Measurements from ENCODE around the gene BTBD17. TPM values are rescaled to one million over a fixed set of nuclear protein-coding genes. Genes with fewer than 3 reads are reported as not detected.

BTBD17 gene
- total and polyA plus RNA-seq, 4 experiments from 2014 or later, result not detected

- Histone ChIP-seq H3K27me3 (ENCODE audit: insufficient read depth, low read length) (peaks cover 22% of the 10 kb centered on the region), H3K27ac (ENCODE audit: low read depth, low read length) (no peak overlapping the region), H3K36me3 (ENCODE audit: insufficient read depth, low read length) (no peaks in the 10 kb centered on the region), H3K9me3 (ENCODE audit: control insufficient read depth in 1 of 2, low read length in 2 of 2) (no peaks in the 10 kb centered on the region), H3K4me1 (ENCODE audit: insufficient read depth, low read length) (peaks cover 13% of the 10 kb centered on the region), H3K4me3 (ENCODE audit: low read length in 2 of 2) (no peak overlapping the region)
- Mint-ChIP-seq H3K27ac (no peak overlapping the region), H3K4me1 (peaks cover 7 to 20% (median 13%) of the 10 kb centered on the region in 4 donors), H3K4me3 (peak overlapping the region in 4 of 8 donors; percentile 38 to 68 (median 62)), H3K9me3 (no peaks in the 10 kb centered on the region), H3K36me3 (no peaks in the 10 kb centered on the region), H3K27me3 (peaks cover 19 to 26% of the 10 kb centered on the region in 2 donors)
- intact Hi-C loops (cut with micrococcal nuclease), result no loop called here
- no peak for DNase-seq
- ChIA-PET CTCF (ENCODE audit: partially characterized antibody) (interaction anchor here (0.8 to 1.6 kb wide), 5 partner anchors 10 to 58 kb away, joined by 3 to 7 read pairs (median 3); no protein-coding TSS in a partner anchor), POLR2A (ENCODE audit: partially characterized antibody) (no interaction called here)
Observed at GRCh38 chr17:74358697-74359096, 3.0 kb downstream of the BTBD17 start.

- Histone ChIP-seq H3K4me1 (ENCODE audit: insufficient read depth, low read length) (peaks cover 13% of the 10 kb centered on the region), H3K36me3 (ENCODE audit: insufficient read depth, low read length) (no peaks in the 10 kb centered on the region), H3K27ac (ENCODE audit: low read depth, low read length) (no peak overlapping the region), H3K9me3 (ENCODE audit: control insufficient read depth in 1 of 2, low read length in 2 of 2) (no peaks in the 10 kb centered on the region), H3K27me3 (ENCODE audit: insufficient read depth, low read length) (peaks cover 29% of the 10 kb centered on the region), H3K4me3 (ENCODE audit: low read length in 2 of 2) (no peak overlapping the region)
- Mint-ChIP-seq H3K9me3 (no peaks in the 10 kb centered on the region), H3K27me3 (peaks cover 25 to 33% of the 10 kb centered on the region in 2 donors), H3K36me3 (no peaks in the 10 kb centered on the region), H3K4me3 (peak overlapping the region in 1 of 8 donors; percentile 73), H3K27ac (no peak overlapping the region), H3K4me1 (peaks cover 7 to 20% (median 13%) of the 10 kb centered on the region in 4 donors)
- POLR2A ChIA-PET (ENCODE audit: partially characterized antibody), result interaction anchor here (0.9 to 1.5 kb wide), 2 partner anchors 144 to 148 kb away, joined by 3 to 4 read pairs; partner anchors contain the start of gene TTYH2
- intact Hi-C loops (cut with micrococcal nuclease), result no loop called here
- CTCF ChIA-PET (ENCODE audit: partially characterized antibody), result interaction anchor here (0.6 to 2.4 kb wide), 9 partner anchors 9 to 155 kb away, joined by 3 to 11 read pairs (median 3); partner anchors contain the start of genes GPR142 and RPL38
- DNase-seq, result no peak
Observed at GRCh38 chr17:74357466-74357809, 4.2 kb downstream of the BTBD17 start.

GRCh38 chr17:74356646-74357465 lies 4.8 kb downstream of the BTBD17 start:
- Histone ChIP-seq H3K4me3 (ENCODE audit: low read length in 2 of 2) (no peak overlapping the region), H3K27me3 (ENCODE audit: insufficient read depth, low read length) (peaks cover 30% of the 10 kb centered on the region), H3K27ac (ENCODE audit: low read depth, low read length) (no peak overlapping the region), H3K36me3 (ENCODE audit: insufficient read depth, low read length) (no peaks in the 10 kb centered on the region), H3K4me1 (ENCODE audit: insufficient read depth, low read length) (peaks cover 13% of the 10 kb centered on the region), H3K9me3 (ENCODE audit: control insufficient read depth in 1 of 2, low read length in 2 of 2) (no peaks in the 10 kb centered on the region)
- Mint-ChIP-seq H3K9me3 (no peaks in the 10 kb centered on the region), H3K27ac (no peak overlapping the region), H3K4me3 (peak overlapping the region in 3 of 8 donors; percentile 43 to 52 (median 51)), H3K4me1 (peaks cover 7 to 20% (median 13%) of the 10 kb centered on the region in 4 donors), H3K36me3 (no peaks in the 10 kb centered on the region), H3K27me3 (peaks cover 25 to 33% of the 10 kb centered on the region in 2 donors)
- POLR2A ChIA-PET (ENCODE audit: partially characterized antibody), result interaction anchor here (0.9 to 1.5 kb wide), 2 partner anchors 144 to 147 kb away, joined by 3 to 4 read pairs; partner anchors contain the start of gene TTYH2
- intact Hi-C loops (cut with micrococcal nuclease), result no loop called here
- DNase-seq, result peak in 3 of 5 donors; percentile 14 to 25 (median 14)
- CTCF ChIA-PET (ENCODE audit: partially characterized antibody), result interaction anchor here (0.6 to 2.4 kb wide), 9 partner anchors 9 to 154 kb away, joined by 3 to 11 read pairs (median 3); partner anchors contain the start of genes GPR142 and RPL38

GRCh38 chr17:74355065-74355464 lies 6.6 kb downstream of the BTBD17 start:
- Mint-ChIP-seq H3K27ac (no peak overlapping the region), H3K36me3 (no peaks in the 10 kb centered on the region), H3K4me3 (no peak overlapping the region), H3K4me1 (peaks cover 5 to 20% (median 10%) of the 10 kb centered on the region in 4 donors), H3K9me3 (peaks cover 0 to under 1% (median 0%) of the 10 kb centered on the region in 8 donors), H3K27me3 (peaks cover 29 to 31% of the 10 kb centered on the region in 2 donors)
- no peak for DNase-seq
- ChIA-PET CTCF (ENCODE audit: partially characterized antibody) (interaction anchor here (2.4 kb wide), 1 partner anchor 13 kb away, joined by 11 read pairs; the partner anchor contains the start of gene GPR142), POLR2A (ENCODE audit: partially characterized antibody) (no interaction called here)
- H3K27me3 ChIP-seq (ENCODE audit: insufficient read depth, low read length), result peaks cover 30% of the 10 kb centered on the region
- H3K4me1 ChIP-seq (ENCODE audit: insufficient read depth, low read length), result peaks cover 13% of the 10 kb centered on the region
- no peak overlapping the region for H3K4me3 ChIP-seq (ENCODE audit: low read length in 2 of 2)
- H3K27ac ChIP-seq (ENCODE audit: low read depth, low read length), result no peak overlapping the region
- no peaks in the 10 kb centered on the region for H3K9me3 ChIP-seq (ENCODE audit: control insufficient read depth in 1 of 2, low read length in 2 of 2)
- no peaks in the 10 kb centered on the region for H3K36me3 ChIP-seq (ENCODE audit: insufficient read depth, low read length)
- intact Hi-C loops (cut with micrococcal nuclease), result no loop called here

DNA sequence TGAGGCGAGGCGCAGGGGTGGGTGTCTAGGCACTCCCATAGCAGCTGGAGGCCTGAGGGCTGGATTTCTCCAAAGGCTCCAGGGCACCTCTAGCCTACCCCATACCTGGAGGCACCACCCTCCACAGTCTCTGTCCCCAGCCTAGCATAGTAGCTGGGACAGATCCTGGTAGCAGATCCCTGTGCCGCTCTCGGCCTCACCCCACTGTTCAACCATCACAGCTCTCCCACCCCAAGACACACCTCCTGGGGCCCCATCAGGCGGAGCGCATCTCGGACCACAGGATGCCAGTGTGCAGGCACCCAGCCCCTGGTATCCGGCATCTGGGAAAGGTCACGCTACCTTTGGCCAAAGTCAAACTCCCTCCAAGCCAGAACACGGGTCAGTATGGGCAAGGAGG lies 7.1 kb downstream of the BTBD17 start:
- no peaks in the 10 kb centered on the region for H3K36me3 Mint-ChIP-seq
- no peak for DNase-seq
- peaks cover 0 to 4% (median 0%) of the 10 kb centered on the region in 8 donors for H3K9me3 Mint-ChIP-seq
- ChIA-PET POLR2A (ENCODE audit: partially characterized antibody) (no interaction called here), CTCF (ENCODE audit: partially characterized antibody) (no interaction called here)
- no peaks in the 10 kb centered on the region for H3K9me3 ChIP-seq (ENCODE audit: control insufficient read depth in 1 of 2, low read length in 2 of 2)
- H3K27me3 ChIP-seq (ENCODE audit: insufficient read depth, low read length), result peaks cover 25% of the 10 kb centered on the region
- H3K27ac ChIP-seq (ENCODE audit: low read depth, low read length), result no peak overlapping the region
- H3K4me3 ChIP-seq (ENCODE audit: low read length in 2 of 2), result no peak overlapping the region
- H3K27ac Mint-ChIP-seq, result no peak overlapping the region
- H3K36me3 ChIP-seq (ENCODE audit: insufficient read depth, low read length), result no peaks in the 10 kb centered on the region
- peaks cover 13% of the 10 kb centered on the region for H3K4me1 ChIP-seq (ENCODE audit: insufficient read depth, low read length)
- intact Hi-C loops (cut with micrococcal nuclease), result loop anchor here (1.0 kb wide), 2 partner anchors 53 to 144 kb away; no protein-coding TSS in a partner anchor
- H3K4me3 Mint-ChIP-seq, result peak overlapping the region in 1 of 8 donors; percentile 54
- peaks cover 5 to 20% (median 10%) of the 10 kb centered on the region in 4 donors for H3K4me1 Mint-ChIP-seq
- H3K27me3 Mint-ChIP-seq, result peaks cover 29 to 31% of the 10 kb centered on the region in 2 donors

- ChIA-PET POLR2A (ENCODE audit: partially characterized antibody) (no interaction called here), CTCF (ENCODE audit: partially characterized antibody) (interaction anchor here (2.7 to 4.6 kb wide), 2 partner anchors 13 to 53 kb away, joined by 11 to 23 read pairs; partner anchors contain the start of gene GPR142)
- peak; percentile 49 to 55 (median 54) for DNase-seq
- intact Hi-C loops (cut with micrococcal nuclease), result loop anchor here (1.0 kb wide), 2 partner anchors 53 to 144 kb away; no protein-coding TSS in a partner anchor
- Mint-ChIP-seq H3K27ac (no peak overlapping the region), H3K36me3 (no peaks in the 10 kb centered on the region), H3K4me3 (peak overlapping the region in 3 of 8 donors; percentile 9 to 54 (median 32)), H3K4me1 (peaks cover 5 to 20% (median 10%) of the 10 kb centered on the region in 4 donors), H3K9me3 (peaks cover 0 to 4% (median 0%) of the 10 kb centered on the region in 8 donors), H3K27me3 (peaks cover 29 to 31% of the 10 kb centered on the region in 2 donors)
- Histone ChIP-seq H3K36me3 (ENCODE audit: insufficient read depth, low read length) (no peaks in the 10 kb centered on the region), H3K27ac (ENCODE audit: low read depth, low read length) (no peak overlapping the region), H3K4me1 (ENCODE audit: insufficient read depth, low read length) (peaks cover 13% of the 10 kb centered on the region), H3K27me3 (ENCODE audit: insufficient read depth, low read length) (peaks cover 25% of the 10 kb centered on the region), H3K4me3 (ENCODE audit: low read length in 2 of 2) (no peak overlapping the region), H3K9me3 (ENCODE audit: control insufficient read depth in 1 of 2, low read length in 2 of 2) (no peaks in the 10 kb centered on the region)
Observed at GRCh38 chr17:74354123-74354522, 7.5 kb downstream of the BTBD17 start.
